ENCODE results near the gene FAM240A. TPM values are rescaled to one million over a fixed set of nuclear protein-coding genes. Genes with fewer than 3 reads are reported as not detected.

FAM240A gene
- total RNA-seq, 1 experiment from 2014 or later = not detected

DNA sequence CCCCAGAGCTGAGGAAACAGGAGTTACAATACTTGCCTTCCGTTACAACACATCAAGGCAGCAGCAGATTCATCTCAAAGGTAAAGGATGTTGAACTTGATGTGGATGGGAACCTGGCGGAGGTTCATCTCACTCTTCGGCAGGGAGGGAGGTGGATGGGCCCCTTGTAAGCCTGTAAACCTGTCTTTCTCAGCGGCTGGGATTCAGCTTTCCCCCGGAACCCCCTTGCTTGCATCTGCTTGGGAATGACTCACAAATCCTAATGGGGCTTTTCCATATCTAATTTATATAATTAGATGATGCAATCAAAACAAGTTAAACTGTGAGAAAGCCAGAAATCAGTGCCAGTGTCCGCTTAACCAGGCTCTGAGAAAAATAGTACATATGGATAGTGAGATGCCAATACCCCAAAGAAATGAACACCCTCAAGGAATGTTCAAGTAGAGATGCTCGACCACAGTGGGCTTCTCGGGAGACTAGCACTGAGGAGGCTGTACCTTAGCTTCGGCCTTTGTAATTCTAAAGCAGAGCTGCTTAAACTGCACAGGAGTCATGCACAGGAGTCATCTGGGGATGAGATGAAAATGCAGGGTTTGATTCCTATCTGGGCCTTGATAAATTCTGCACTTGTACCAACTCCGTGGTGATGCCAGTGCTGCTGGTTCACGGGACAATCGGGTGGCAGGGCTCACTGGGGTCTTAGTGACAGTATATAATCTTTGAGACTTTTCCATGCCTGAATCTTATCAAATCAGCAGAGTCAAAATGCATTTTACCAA lies 2.2 kb upstream of the FAM240A start:
- Mint-ChIP-seq H3K4me1 (ENCODE audit: low read depth, unreplicated experiment) (no peaks in the 10 kb centered on the region), H3K27ac (ENCODE audit: unreplicated experiment) (no peak overlapping the region), H3K36me3 (ENCODE audit: insufficient read depth, unreplicated experiment) (no peaks in the 10 kb centered on the region), H3K4me3 (ENCODE audit: low read depth, unreplicated experiment) (no peak overlapping the region), H3K27me3 (ENCODE audit: unreplicated experiment) (peaks cover 20% of the 10 kb centered on the region), H3K9me3 (ENCODE audit: low read depth, unreplicated experiment) (no peaks in the 10 kb centered on the region)
- BruUV-seq (replicated peaks) = no TSS peak
- TF ChIP-seq, protein P1, sequence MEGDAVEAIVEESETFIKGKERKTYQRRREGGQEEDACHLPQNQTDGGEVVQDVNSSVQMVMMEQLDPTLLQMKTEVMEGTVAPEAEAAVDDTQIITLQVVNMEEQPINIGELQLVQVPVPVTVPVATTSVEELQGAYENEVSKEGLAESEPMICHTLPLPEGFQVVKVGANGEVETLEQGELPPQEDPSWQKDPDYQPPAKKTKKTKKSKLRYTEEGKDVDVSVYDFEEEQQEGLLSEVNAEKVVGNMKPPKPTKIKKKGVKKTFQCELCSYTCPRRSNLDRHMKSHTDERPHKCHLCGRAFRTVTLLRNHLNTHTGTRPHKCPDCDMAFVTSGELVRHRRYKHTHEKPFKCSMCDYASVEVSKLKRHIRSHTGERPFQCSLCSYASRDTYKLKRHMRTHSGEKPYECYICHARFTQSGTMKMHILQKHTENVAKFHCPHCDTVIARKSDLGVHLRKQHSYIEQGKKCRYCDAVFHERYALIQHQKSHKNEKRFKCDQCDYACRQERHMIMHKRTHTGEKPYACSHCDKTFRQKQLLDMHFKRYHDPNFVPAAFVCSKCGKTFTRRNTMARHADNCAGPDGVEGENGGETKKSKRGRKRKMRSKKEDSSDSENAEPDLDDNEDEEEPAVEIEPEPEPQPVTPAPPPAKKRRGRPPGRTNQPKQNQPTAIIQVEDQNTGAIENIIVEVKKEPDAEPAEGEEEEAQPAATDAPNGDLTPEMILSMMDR (IDR thresholded peaks at IDR 0.05; ENCODE audit: unreplicated experiment) = no peak
- intact Hi-C loops (cut with micrococcal nuclease; ENCODE audit: unreplicated experiment) = no loop called here
- DNase-seq = no peak
- CTCF ChIA-PET = no interaction called here

DNA sequence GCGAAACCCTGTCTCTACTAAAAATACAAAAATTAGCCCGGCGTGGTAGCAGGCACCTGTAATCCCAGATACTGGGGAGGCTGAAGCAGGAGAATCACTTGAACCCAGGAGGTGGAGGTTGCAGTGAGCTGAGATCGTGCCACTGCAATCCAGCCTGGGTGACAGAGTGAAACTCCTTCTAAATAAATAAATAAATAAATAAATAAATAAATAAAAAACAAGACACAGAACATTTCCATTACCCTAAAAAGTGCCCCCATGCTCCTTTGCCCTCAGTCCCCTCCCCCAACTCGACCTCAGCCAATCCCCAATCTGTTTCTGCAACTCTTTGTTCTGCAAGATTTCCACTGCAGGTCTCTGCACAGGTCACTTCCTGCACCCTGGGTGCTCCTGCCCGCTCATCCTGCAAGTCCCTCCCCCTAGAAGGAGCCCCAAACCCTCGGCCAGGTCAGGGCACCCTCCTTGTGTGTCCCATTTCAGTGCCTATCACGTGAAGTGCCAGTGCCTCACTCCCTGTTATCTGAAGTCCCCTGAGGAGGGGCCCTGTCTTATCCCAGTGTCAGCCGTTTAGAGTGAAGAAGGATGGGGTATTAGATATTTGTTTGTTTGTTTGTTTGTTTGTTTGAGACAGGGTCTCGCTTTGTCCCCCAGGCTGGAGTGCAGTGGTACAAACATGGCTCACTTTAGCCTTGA lies 1.1 kb downstream of the FAM240A start:
- H3K4me1 Mint-ChIP-seq (ENCODE audit: low read depth, unreplicated experiment) = no peaks in the 10 kb centered on the region
- BruUV-seq (replicated peaks) = no TSS peak
- TF ChIP-seq, protein P1 (IDR thresholded peaks at IDR 0.05; ENCODE audit: unreplicated experiment) = no peak
- peaks cover 52% of the 10 kb centered on the region for H3K27me3 Mint-ChIP-seq (ENCODE audit: unreplicated experiment)
- CTCF ChIA-PET = no interaction called here
- no peak for DNase-seq
- no peak overlapping the region for H3K4me3 Mint-ChIP-seq (ENCODE audit: low read depth, unreplicated experiment)
- no peaks in the 10 kb centered on the region for H3K9me3 Mint-ChIP-seq (ENCODE audit: low read depth, unreplicated experiment)
- H3K27ac Mint-ChIP-seq (ENCODE audit: unreplicated experiment) = no peak overlapping the region
- no peaks in the 10 kb centered on the region for H3K36me3 Mint-ChIP-seq (ENCODE audit: insufficient read depth, unreplicated experiment)
- intact Hi-C loops (cut with micrococcal nuclease; ENCODE audit: unreplicated experiment) = no loop called here

DNA sequence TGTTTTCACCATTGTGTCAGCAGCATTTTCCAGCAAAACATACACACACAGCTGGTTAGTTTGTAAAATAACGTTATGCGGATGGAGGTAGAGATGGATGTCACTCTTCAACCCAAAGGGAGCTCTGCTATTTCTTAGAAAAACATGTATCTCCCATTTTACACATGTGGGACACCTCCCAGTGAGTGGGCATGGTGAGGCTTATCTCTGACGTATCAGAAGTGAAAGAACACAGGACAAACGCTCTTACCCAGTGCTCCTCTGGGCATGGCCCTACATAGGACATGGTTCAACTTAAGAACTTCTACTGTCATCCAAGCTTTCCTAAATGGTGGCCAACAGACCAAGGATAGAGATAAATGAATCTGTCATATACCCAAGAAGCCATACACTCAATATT lies 2.1 kb downstream of the FAM240A start:
- no TSS peak for BruUV-seq (replicated peaks)
- Mint-ChIP-seq H3K36me3 (ENCODE audit: insufficient read depth, unreplicated experiment) (no peaks in the 10 kb centered on the region), H3K27me3 (ENCODE audit: unreplicated experiment) (peaks cover 61% of the 10 kb centered on the region), H3K4me1 (ENCODE audit: low read depth, unreplicated experiment) (no peaks in the 10 kb centered on the region), H3K4me3 (ENCODE audit: low read depth, unreplicated experiment) (no peak overlapping the region), H3K9me3 (ENCODE audit: low read depth, unreplicated experiment) (no peaks in the 10 kb centered on the region), H3K27ac (ENCODE audit: unreplicated experiment) (no peak overlapping the region)
- CTCF ChIA-PET = no interaction called here
- intact Hi-C loops (cut with micrococcal nuclease; ENCODE audit: unreplicated experiment) = no loop called here
- no peak for DNase-seq
- TF ChIP-seq, protein P1 (IDR thresholded peaks at IDR 0.05; ENCODE audit: unreplicated experiment) = no peak

DNA sequence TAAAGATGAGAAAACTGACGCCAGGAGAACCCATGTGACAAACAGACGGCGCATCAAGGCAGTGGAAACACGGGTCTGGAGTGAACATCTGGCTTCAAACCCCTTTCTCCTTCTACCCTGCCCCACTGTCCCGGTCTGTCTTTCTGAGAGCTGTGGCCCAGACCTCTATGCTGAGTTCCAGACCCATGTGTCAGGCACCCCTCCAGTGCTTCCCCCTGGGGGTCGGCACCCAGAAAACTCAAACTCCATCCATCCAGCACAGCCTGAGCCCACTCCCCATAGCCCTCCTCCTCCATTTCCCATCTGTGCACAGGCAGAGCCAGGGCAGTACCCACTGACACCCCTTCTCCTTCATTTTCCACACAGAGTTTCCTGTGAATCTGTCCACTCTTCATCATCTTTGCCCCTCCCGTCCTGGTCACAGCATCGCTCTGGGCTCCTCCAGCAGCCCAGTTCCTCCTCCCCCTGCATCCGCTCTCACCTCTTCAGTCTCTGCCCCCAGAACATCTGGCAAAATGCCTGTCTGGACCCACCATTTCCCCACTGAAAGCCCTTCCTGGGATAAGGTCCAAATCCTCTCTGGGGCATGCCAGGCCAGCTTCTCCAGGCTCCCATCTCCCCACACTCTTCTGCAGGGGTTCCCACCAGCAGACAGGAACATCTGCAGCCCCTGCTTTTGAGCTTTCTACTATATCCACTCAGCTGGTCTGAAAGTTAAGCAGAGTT lies 2.9 kb downstream of the FAM240A start:
- TF ChIP-seq, protein P1 (IDR thresholded peaks at IDR 0.05; ENCODE audit: unreplicated experiment) = no peak
- Mint-ChIP-seq H3K36me3 (ENCODE audit: insufficient read depth, unreplicated experiment) (no peaks in the 10 kb centered on the region), H3K27me3 (ENCODE audit: unreplicated experiment) (peaks cover 69% of the 10 kb centered on the region), H3K4me1 (ENCODE audit: low read depth, unreplicated experiment) (peaks cover 6% of the 10 kb centered on the region), H3K27ac (ENCODE audit: unreplicated experiment) (no peak overlapping the region), H3K4me3 (ENCODE audit: low read depth, unreplicated experiment) (no peak overlapping the region), H3K9me3 (ENCODE audit: low read depth, unreplicated experiment) (no peaks in the 10 kb centered on the region)
- CTCF ChIA-PET = no interaction called here
- BruUV-seq (replicated peaks) = no TSS peak
- intact Hi-C loops (cut with micrococcal nuclease; ENCODE audit: unreplicated experiment) = no loop called here
- DNase-seq = no peak

Data from Calu3 (cell line).